H9 (cell line): ENCODE data around the gene MRFAP1. TPM values are rescaled to one million over a fixed set of nuclear protein-coding genes. Genes with fewer than 3 reads are reported as not detected.

Source experiments
- DNase-seq: peaks from one replicate; pipeline ENCODE4 v3.0.0-alpha.2; 2017
- H2AFZ ChIP-seq: one replicate; pipeline ENCODE4 v1.6.1; 2013; ENCODE audit warnings: mild to moderate bottlenecking, low read length, control low read depth, moderate library complexity
- H2AK5ac ChIP-seq: 2 replicates; pipeline ENCODE4 v1.6.1; 2013; ENCODE audit warnings: low read length, control low read depth, mixed read lengths; ENCODE audit not compliant: insufficient read length
- H2BK120ac ChIP-seq: one replicate; pipeline ENCODE4 v1.6.1; 2013; ENCODE audit warnings: low read depth, mild to moderate bottlenecking, low read length, control low read depth, inconsistent platforms; ENCODE audit not compliant: poor library complexity, severe bottlenecking
- H2BK12ac ChIP-seq: 2 replicates; pipeline ENCODE4 v1.6.1; 2013; ENCODE audit warnings: low read length, control low read depth, mixed read lengths, low read depth; ENCODE audit not compliant: insufficient read length
- H2BK15ac ChIP-seq: 2 replicates; pipeline ENCODE4 v1.6.1; 2013; ENCODE audit warnings: low read depth, low read length, control low read depth
- H2BK20ac ChIP-seq: one replicate; pipeline ENCODE4 v1.6.1; 2013; ENCODE audit warnings: low read depth, mild to moderate bottlenecking, low read length, control low read depth, inconsistent platforms; ENCODE audit not compliant: poor library complexity, severe bottlenecking
- H2BK5ac ChIP-seq: 2 replicates; pipeline ENCODE4 v1.6.1; 2013; ENCODE audit warnings: low read length, control low read depth, mixed read lengths; ENCODE audit not compliant: insufficient read length
- H3K14ac ChIP-seq: 2 replicates; pipeline ENCODE4 v1.6.1; 2013; ENCODE audit warnings: low read length, control low read depth; ENCODE audit not compliant: insufficient read depth
- H3K18ac ChIP-seq: 2 replicates; pipeline ENCODE4 v1.6.1; 2013; ENCODE audit warnings: low read depth, mild to moderate bottlenecking, mixed read lengths, low read length, control low read depth; ENCODE audit not compliant: insufficient read length
- H3K23ac ChIP-seq: 2 replicates; pipeline ENCODE4 v1.6.1; 2013; ENCODE audit warnings: low read length, control low read depth, mixed read lengths, low read depth; ENCODE audit not compliant: insufficient read length
- H3K23me2 ChIP-seq: 2 replicates; pipeline ENCODE4 v1.6.1; 2013; ENCODE audit warnings: low read depth, mild to moderate bottlenecking, mixed read lengths, low read length, control low read depth; ENCODE audit not compliant: insufficient read length, poor library complexity, severe bottlenecking
- H3K27ac ChIP-seq: 2 replicates; pipeline ENCODE4 v1.5.1; 2013; ENCODE audit warnings: low read length, control low read depth, mixed read lengths, low read depth; ENCODE audit not compliant: insufficient read length
- H3K27me3 ChIP-seq: 2 replicates; pipeline ENCODE4 v1.6.1; 2013; ENCODE audit warnings: low read length, control low read depth, inconsistent platforms; ENCODE audit not compliant: insufficient read depth
- H3K4ac ChIP-seq: 2 replicates; pipeline ENCODE4 v1.6.1; 2013; ENCODE audit warnings: low read depth, mild to moderate bottlenecking, control low read depth, inconsistent platforms, low read length, moderate library complexity
- H3K4me1 ChIP-seq: 2 replicates; pipeline ENCODE4 v1.6.1; 2013; ENCODE audit warnings: low read length, control low read depth, inconsistent platforms; ENCODE audit not compliant: insufficient read depth
- H3K4me2 ChIP-seq: 2 replicates; pipeline ENCODE4 v1.6.1; 2013; ENCODE audit warnings: low read length, control low read depth, mixed read lengths; ENCODE audit not compliant: insufficient read length, insufficient read depth
- H3K56ac ChIP-seq: 2 replicates; pipeline ENCODE4 v1.6.1; 2013; ENCODE audit warnings: low read depth, mild to moderate bottlenecking, mixed read lengths, low read length, control low read depth; ENCODE audit not compliant: insufficient read length
- H3K79me1 ChIP-seq: 2 replicates; pipeline ENCODE4 v1.6.1; 2013; ENCODE audit warnings: low read depth, mild to moderate bottlenecking, moderate library complexity, low read length, control low read depth, inconsistent platforms; ENCODE audit not compliant: insufficient read depth, poor library complexity, severe bottlenecking
- H3K79me2 ChIP-seq: 2 replicates; pipeline ENCODE4 v1.6.1; 2013; ENCODE audit warnings: low read length, control low read depth, inconsistent platforms; ENCODE audit not compliant: insufficient read depth
- H3K9ac ChIP-seq: 2 replicates; pipeline ENCODE4 v1.6.1; 2013; ENCODE audit warnings: low read length, control low read depth, mixed read lengths; ENCODE audit not compliant: insufficient read length; ENCODE audit errors: extremely low read depth
- H3K9me3 ChIP-seq: one replicate; pipeline ENCODE4 v1.6.1; 2013; ENCODE audit warnings: low read depth, low read length, inconsistent platforms; ENCODE audit not compliant: control insufficient read depth
- H3T11ph ChIP-seq: one replicate; pipeline ENCODE4 v1.6.1; 2013; ENCODE audit warnings: mild to moderate bottlenecking, low read length, control low read depth, inconsistent platforms
- H4K20me1 ChIP-seq: one replicate; pipeline ENCODE4 v1.6.1; 2013; ENCODE audit not compliant: control insufficient read depth, insufficient read length, insufficient read depth
- H4K5ac ChIP-seq: 2 replicates; pipeline ENCODE4 v1.6.1; 2013; ENCODE audit warnings: low read depth, mild to moderate bottlenecking, mixed read lengths, low read length, control low read depth; ENCODE audit not compliant: insufficient read length
- H4K8ac ChIP-seq: replicated peaks from 2 replicates; pipeline ENCODE4 v1.6.1; 2013; ENCODE audit warnings: low read length, control low read depth, mixed read lengths, low read depth; ENCODE audit not compliant: insufficient read length
- H4K91ac ChIP-seq: 2 replicates; pipeline ENCODE4 v1.6.1; 2013; ENCODE audit warnings: low read depth, mild to moderate bottlenecking, moderate library complexity, mixed read lengths, low read length, control low read depth; ENCODE audit not compliant: insufficient read length
- H3K27ac Mint-ChIP-seq, 3 experiments: 2 replicates in 2 of 3; 3 replicates in 1 of 3; pipeline ENCODE4 v1.8.0; 2020 to 2021; ENCODE audit warnings: mixed read lengths in 3 of 3, mild to moderate bottlenecking in 1 of 3, moderate library complexity in 1 of 3
- H3K27me3 Mint-ChIP-seq: 2 replicates; pipeline ENCODE4 v1.8.0; 2021; ENCODE audit warnings: low read depth, mild to moderate bottlenecking, moderate library complexity, mixed read lengths
- H3K36me3 Mint-ChIP-seq, 3 experiments: 2 replicates in 2 of 3; 3 replicates in 1 of 3; pipeline ENCODE4 v1.8.0; 2020 to 2021; ENCODE audit warnings: low read depth in 3 of 3, mixed read lengths in 3 of 3; ENCODE audit not compliant: insufficient read depth in 1 of 3
- H3K4me1 Mint-ChIP-seq, 2 experiments: 2 replicates each; pipeline ENCODE4 v1.8.0; 2020; ENCODE audit warnings: mixed read lengths in 2 of 2
- H3K4me3 Mint-ChIP-seq, 2 experiments: 2 replicates in 1 of 2; 3 replicates in 1 of 2; pipeline ENCODE4 v1.8.0; 2020 to 2021; ENCODE audit warnings: mild to moderate bottlenecking in 2 of 2, mixed read lengths in 2 of 2, moderate library complexity in 1 of 2
- H3K9me3 Mint-ChIP-seq, 2 experiments: 2 replicates in 1 of 2; 3 replicates in 1 of 2; pipeline ENCODE4 v1.8.0; 2020; ENCODE audit warnings: mild to moderate bottlenecking in 2 of 2, mixed read lengths in 2 of 2, moderate library complexity in 1 of 2
- WGBS: extraction: QIAGEN DNeasy Blood & Tissue Kit; methylation state at CpG from one replicate; pipeline ENCODE4 v1.1.7; 2013; ENCODE audit warnings: missing lambda C conversion rate, low lambda C conversion rate, mixed read lengths; ENCODE audit not compliant: insufficient read length; ENCODE audit errors: extremely low coverage; 5-methylcytosine and 5-hydroxymethylcytosine counted together
- total RNA-seq: library from RNA; stranded (reverse); gene quantifications from 2 replicates; pipeline ENCODE4 v1.2.1, GENCODE V29; 2021
- TF ChIP-seq, protein P1 (sequence below): fragments of 200-600 bp; sonication (generic); conservative IDR thresholded peaks from 3 replicates; pipeline ENCODE4 v1.8.0; 2021; ENCODE audit warnings: antibody characterized with exemption, mild to moderate bottlenecking

The MRFAP1 gene
- total RNA-seq, 1 experiment from 2014 or later = 328 TPM

DNA sequence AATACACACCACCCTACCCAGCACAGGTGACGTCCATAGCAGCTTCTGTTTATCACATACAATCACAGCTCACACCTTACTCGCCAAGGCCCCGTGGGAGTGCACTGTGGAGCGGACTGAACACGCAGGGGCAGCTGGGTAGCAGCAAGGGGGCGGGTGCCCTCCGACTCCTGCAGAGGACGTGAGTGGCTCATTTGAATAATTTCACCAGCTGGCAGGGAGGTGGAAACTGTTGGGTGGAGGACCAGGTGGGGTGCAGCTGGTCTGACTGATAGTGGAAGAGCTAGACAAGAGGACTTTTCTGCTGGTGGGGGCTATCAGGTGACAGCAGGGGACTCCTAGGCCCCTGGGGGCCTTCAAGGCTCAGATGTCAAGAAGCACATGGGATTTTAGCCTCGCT lies 49.2 kb upstream of the MRFAP1 start:
- Histone ChIP-seq H3K4me2 (no peak overlapping the region), H3K27ac (no peak overlapping the region), H2BK5ac (no peak overlapping the region), H3K4ac (no peak overlapping the region), H4K8ac (no peak overlapping the region), H4K20me1 (no peaks in the 10 kb centered on the region), H4K5ac (no peak overlapping the region), H2BK20ac (no peak overlapping the region), H3K18ac (no peak overlapping the region), H4K91ac (no peak overlapping the region), H3K23me2 (no peaks in the 10 kb centered on the region), H3K27me3 (no peaks in the 10 kb centered on the region), H2BK12ac (no peak overlapping the region), H3K79me1 (no peaks in the 10 kb centered on the region), H2BK120ac (no peak overlapping the region), H3K56ac (no peak overlapping the region), H3T11ph (no peak overlapping the region), H2AK5ac (no peak overlapping the region), H3K14ac (no peak overlapping the region), H3K9me3 (no peaks in the 10 kb centered on the region), H3K9ac (no peak overlapping the region), H3K23ac (no peak overlapping the region), H3K4me1 (no peaks in the 10 kb centered on the region), H2AFZ (no peak overlapping the region), H2BK15ac (no peak overlapping the region), H3K79me2 (no peaks in the 10 kb centered on the region)
- peaks cover 0 to 4% (median 0%) of the 10 kb centered on the region in 3 experiments; a peak in 2 of 7 replicates for H3K36me3 Mint-ChIP-seq
- TF ChIP-seq, protein P1, sequence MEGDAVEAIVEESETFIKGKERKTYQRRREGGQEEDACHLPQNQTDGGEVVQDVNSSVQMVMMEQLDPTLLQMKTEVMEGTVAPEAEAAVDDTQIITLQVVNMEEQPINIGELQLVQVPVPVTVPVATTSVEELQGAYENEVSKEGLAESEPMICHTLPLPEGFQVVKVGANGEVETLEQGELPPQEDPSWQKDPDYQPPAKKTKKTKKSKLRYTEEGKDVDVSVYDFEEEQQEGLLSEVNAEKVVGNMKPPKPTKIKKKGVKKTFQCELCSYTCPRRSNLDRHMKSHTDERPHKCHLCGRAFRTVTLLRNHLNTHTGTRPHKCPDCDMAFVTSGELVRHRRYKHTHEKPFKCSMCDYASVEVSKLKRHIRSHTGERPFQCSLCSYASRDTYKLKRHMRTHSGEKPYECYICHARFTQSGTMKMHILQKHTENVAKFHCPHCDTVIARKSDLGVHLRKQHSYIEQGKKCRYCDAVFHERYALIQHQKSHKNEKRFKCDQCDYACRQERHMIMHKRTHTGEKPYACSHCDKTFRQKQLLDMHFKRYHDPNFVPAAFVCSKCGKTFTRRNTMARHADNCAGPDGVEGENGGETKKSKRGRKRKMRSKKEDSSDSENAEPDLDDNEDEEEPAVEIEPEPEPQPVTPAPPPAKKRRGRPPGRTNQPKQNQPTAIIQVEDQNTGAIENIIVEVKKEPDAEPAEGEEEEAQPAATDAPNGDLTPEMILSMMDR = no peak
- 0 out of 2 replicates have a peak, but pooled peaks cover 2% of the 10 kb centered on the region for H3K27me3 Mint-ChIP-seq
- no CpG with 5 or more reads among the region's 9 CpGs for WGBS
- H3K9me3 Mint-ChIP-seq = no peaks in the 10 kb centered on the region; a peak in 1 of 5 replicates
- H3K4me1 Mint-ChIP-seq = 0 out of 4 replicates have a peak, but pooled peaks cover 0 to 5% of the 10 kb centered on the region in 2 experiments
- H3K27ac Mint-ChIP-seq = no peak overlapping the region; a peak in 1 of 7 replicates
- DNase-seq = no peak
- H3K4me3 Mint-ChIP-seq = no peak overlapping the region
